ENCODE measurements around the gene ENOX1.

The ENOX1 gene

GRCh38 chr13:43797159-43797558, 10.4 kb upstream of the ENOX1 start:
- Histone ChIP-seq H3K4me1 (no peaks in the 10 kb centered on the region), H3K9me3 (no peaks in the 10 kb centered on the region), H3K4me3 (no peak overlapping the region), H3K27ac (no peak overlapping the region), H3K27me3 (no peaks in the 10 kb centered on the region), H3K36me3 (no peaks in the 10 kb centered on the region)
- TF ChIP-seq CTCF (IDR thresholded peaks at IDR 0.05) = no peak
- no peak for DNase-seq
- intact Hi-C loops (cut with DNase I; ENCODE audit: low total_unique reads) = no loop called here

GRCh38 chr13:43794416-43794815, 7.6 kb upstream of the ENOX1 start:
- Histone ChIP-seq H3K9me3 (no peaks in the 10 kb centered on the region), H3K4me3 (no peak overlapping the region), H3K27ac (no peak overlapping the region), H3K4me1 (no peaks in the 10 kb centered on the region), H3K27me3 (no peaks in the 10 kb centered on the region), H3K36me3 (no peaks in the 10 kb centered on the region)
- no peak for TF ChIP-seq CTCF (IDR thresholded peaks at IDR 0.05)
- intact Hi-C loops (cut with DNase I; ENCODE audit: low total_unique reads) = no loop called here
- no peak for DNase-seq

GRCh38 chr13:43792076-43792881, 5.5 kb upstream of the ENOX1 start:
- intact Hi-C loops (cut with DNase I; ENCODE audit: low total_unique reads) = no loop called here
- H3K27ac ChIP-seq = no peak overlapping the region
- TF ChIP-seq CTCF (IDR thresholded peaks at IDR 0.05) = no peak

GRCh38 chr13:43787997-43788396, 1.2 kb upstream of the ENOX1 start:
- Histone ChIP-seq H3K36me3 (no peaks in the 10 kb centered on the region), H3K4me1 (peaks cover 0 to 28% (median 19%) of the 10 kb centered on the region in 4 donors), H3K9me3 (no peaks in the 10 kb centered on the region), H3K27ac (no peak overlapping the region), H3K27me3 (no peaks in the 10 kb centered on the region), H3K4me3 (no peak overlapping the region)
- intact Hi-C loops (cut with DNase I; ENCODE audit: low total_unique reads) = no loop called here
- no peak for DNase-seq
- TF ChIP-seq CTCF (IDR thresholded peaks at IDR 0.05) = peak in 1 of 2 experiments; percentile 14

More at GRCh38 chr13:43792076-43792881, 5.5 kb upstream of the ENOX1 start:
- H3K4me3 ChIP-seq = no peak overlapping the region
- no peaks in the 10 kb centered on the region for H3K27me3 ChIP-seq
- no peak for DNase-seq
- H3K9me3 ChIP-seq = no peaks in the 10 kb centered on the region
- H3K36me3 ChIP-seq = no peaks in the 10 kb centered on the region
- H3K4me1 ChIP-seq = peaks cover 0 to 7% (median 4%) of the 10 kb centered on the region in 4 donors

- TF ChIP-seq CTCF (IDR thresholded peaks at IDR 0.05) = no peak
- intact Hi-C loops (cut with DNase I; ENCODE audit: low total_unique reads) = no loop called here
- H3K4me1 ChIP-seq = peaks cover 0 to 28% (median 19%) of the 10 kb centered on the region in 4 donors
- H3K4me3 ChIP-seq = peak overlapping the region; percentile 60 to 62
- H3K27ac ChIP-seq = no peak overlapping the region
- no peaks in the 10 kb centered on the region for H3K36me3 ChIP-seq
- no peaks in the 10 kb centered on the region for H3K27me3 ChIP-seq
- H3K9me3 ChIP-seq = no peaks in the 10 kb centered on the region
- DNase-seq = no peak
These were observed 733 bp upstream of the ENOX1 start for GRCh38 chr13:43787518-43787891.

All from tibial artery (tissue), 4 donors.